ENCODE measurements around the gene RASGEF1C. TPM values are rescaled to one million over a fixed set of nuclear protein-coding genes. Genes with fewer than 3 reads are reported as not detected.

RASGEF1C gene
- total RNA-seq, 1 experiment from 2014 or later = not detected

- intact Hi-C loops (cut with micrococcal nuclease; ENCODE audit: unreplicated experiment) = no loop called here
- no peaks in the 10 kb centered on the region for H3K4me1 Mint-ChIP-seq (ENCODE audit: low read depth, unreplicated experiment)
- CTCF ChIA-PET = no interaction called here
- no TSS peak for BruUV-seq (replicated peaks)
- TF ChIP-seq CTCF (IDR thresholded peaks at IDR 0.05; ENCODE audit: unreplicated experiment) = no peak
- peaks cover 52% of the 10 kb centered on the region for H3K27me3 Mint-ChIP-seq (ENCODE audit: unreplicated experiment)
- DNase-seq = no peak
- H3K4me3 Mint-ChIP-seq (ENCODE audit: low read depth, unreplicated experiment) = no peak overlapping the region
- no peaks in the 10 kb centered on the region for H3K36me3 Mint-ChIP-seq (ENCODE audit: insufficient read depth, unreplicated experiment)
- no peak overlapping the region for H3K27ac Mint-ChIP-seq (ENCODE audit: unreplicated experiment)
- peaks cover 3% of the 10 kb centered on the region for H3K9me3 Mint-ChIP-seq (ENCODE audit: low read depth, unreplicated experiment)
These were observed 65.2 kb downstream of the RASGEF1C start for GRCh38 chr5:180143656-180144364.

- CTCF ChIA-PET = no interaction called here
- no peak for DNase-seq
- Mint-ChIP-seq H3K27ac (ENCODE audit: unreplicated experiment) (no peak overlapping the region), H3K27me3 (ENCODE audit: unreplicated experiment) (peaks cover 60% of the 10 kb centered on the region), H3K9me3 (ENCODE audit: low read depth, unreplicated experiment) (peaks cover 3% of the 10 kb centered on the region), H3K4me1 (ENCODE audit: low read depth, unreplicated experiment) (no peaks in the 10 kb centered on the region), H3K36me3 (ENCODE audit: insufficient read depth, unreplicated experiment) (no peaks in the 10 kb centered on the region), H3K4me3 (ENCODE audit: low read depth, unreplicated experiment) (no peak overlapping the region)
- BruUV-seq (replicated peaks) = no TSS peak
- TF ChIP-seq CTCF (IDR thresholded peaks at IDR 0.05; ENCODE audit: unreplicated experiment) = no peak
- intact Hi-C loops (cut with micrococcal nuclease; ENCODE audit: unreplicated experiment) = no loop called here
These were observed 66.0 kb downstream of the RASGEF1C start for GRCh38 chr5:180142824-180143610.

DNA sequence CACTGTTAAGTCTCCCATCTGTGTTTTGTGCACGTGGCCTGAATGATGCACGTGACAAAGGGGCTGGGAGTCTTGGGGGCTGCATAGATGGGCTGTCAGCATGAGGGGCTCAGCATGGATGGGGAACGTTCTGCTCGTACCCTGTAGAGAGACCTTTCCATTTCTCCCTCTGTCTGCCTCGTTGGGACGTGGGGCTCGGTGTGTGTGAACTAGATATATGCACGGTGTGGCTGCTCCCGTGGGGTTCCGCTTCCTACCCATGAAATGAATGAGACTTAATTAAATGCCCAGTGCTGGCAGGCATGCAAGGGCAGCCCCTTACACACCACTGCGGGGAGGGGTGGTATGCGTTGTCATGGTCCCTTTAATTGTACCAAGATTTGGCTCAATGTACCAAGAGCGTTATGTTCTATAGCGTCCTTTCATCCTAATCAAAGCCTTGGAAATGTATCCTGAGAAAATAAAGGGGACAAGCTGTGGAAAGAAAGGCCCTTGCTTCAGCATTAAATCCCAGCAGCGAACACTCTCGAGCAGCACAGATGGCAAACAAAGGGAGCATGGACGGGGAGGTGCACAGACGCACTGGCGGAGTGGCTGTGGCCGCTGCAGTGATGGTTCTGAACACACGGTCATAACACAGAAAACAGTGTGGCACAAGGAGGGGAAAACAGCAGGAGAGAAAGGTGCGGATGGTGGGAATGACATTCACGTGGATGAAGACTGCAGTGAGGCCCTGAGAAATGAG, 66.8 kb downstream of the RASGEF1C start:
- DNase-seq = no peak
- Mint-ChIP-seq H3K4me3 (ENCODE audit: low read depth, unreplicated experiment) (no peak overlapping the region), H3K27me3 (ENCODE audit: unreplicated experiment) (peaks cover 59% of the 10 kb centered on the region), H3K4me1 (ENCODE audit: low read depth, unreplicated experiment) (no peaks in the 10 kb centered on the region), H3K36me3 (ENCODE audit: insufficient read depth, unreplicated experiment) (no peaks in the 10 kb centered on the region), H3K9me3 (ENCODE audit: low read depth, unreplicated experiment) (peaks cover 1% of the 10 kb centered on the region), H3K27ac (ENCODE audit: unreplicated experiment) (no peak overlapping the region)
- CTCF ChIA-PET = no interaction called here
- BruUV-seq (replicated peaks) = no TSS peak
- intact Hi-C loops (cut with micrococcal nuclease; ENCODE audit: unreplicated experiment) = no loop called here
- no peak for TF ChIP-seq CTCF (IDR thresholded peaks at IDR 0.05; ENCODE audit: unreplicated experiment)

GRCh38 chr5:180141068-180141660, 67.8 kb downstream of the RASGEF1C start:
- CTCF ChIA-PET = interaction anchor here (0.6 kb wide), 1 partner anchor 231 kb away, joined by 9 read pairs; no protein-coding TSS in a partner anchor
- TF ChIP-seq CTCF (IDR thresholded peaks at IDR 0.05; ENCODE audit: unreplicated experiment) = no peak
- intact Hi-C loops (cut with micrococcal nuclease; ENCODE audit: unreplicated experiment) = no loop called here
- no TSS peak for BruUV-seq (replicated peaks)
- Mint-ChIP-seq H3K4me1 (ENCODE audit: low read depth, unreplicated experiment) (no peaks in the 10 kb centered on the region), H3K36me3 (ENCODE audit: insufficient read depth, unreplicated experiment) (no peaks in the 10 kb centered on the region), H3K4me3 (ENCODE audit: low read depth, unreplicated experiment) (no peak overlapping the region), H3K27ac (ENCODE audit: unreplicated experiment) (no peak overlapping the region), H3K9me3 (ENCODE audit: low read depth, unreplicated experiment) (no peaks in the 10 kb centered on the region), H3K27me3 (ENCODE audit: unreplicated experiment) (peaks cover 49% of the 10 kb centered on the region)
- DNase-seq = no peak

Measured in Calu3 (cell line).